HG02798 (cell line): ENCODE data around the gene EPHB1.

Experiments
- ATAC-seq: cut with Tn5 transposase; IDR thresholded peaks from one replicate; pipeline ENCODE4 v1.9.1; 2021; ENCODE audit warnings: mild to moderate bottlenecking; ENCODE audit not compliant: unreplicated experiment, poor library complexity

EPHB1 gene

GRCh38 chr3:135068011-135068410 lies 273.0 kb downstream of the EPHB1 start:
- ATAC-seq, result no peak

GRCh38 chr3:135069406-135069805 lies 274.3 kb downstream of the EPHB1 start:
- no peak for ATAC-seq

GRCh38 chr3:135071483-135071882 lies 276.4 kb downstream of the EPHB1 start:
- ATAC-seq, result no peak

- no peak for ATAC-seq
Observed at GRCh38 chr3:135072431-135072830, 277.4 kb downstream of the EPHB1 start.

GRCh38 chr3:135075157-135075556 lies 280.1 kb downstream of the EPHB1 start:
- ATAC-seq, result no peak

GRCh38 chr3:135076341-135076740 lies 281.3 kb downstream of the EPHB1 start:
- ATAC-seq, result no peak

- ATAC-seq, result no peak
Observed at GRCh38 chr3:135077186-135077585, 282.1 kb downstream of the EPHB1 start.

- no peak for ATAC-seq
Observed at GRCh38 chr3:135078283-135078682, 283.2 kb downstream of the EPHB1 start.

- no peak for ATAC-seq
Observed at GRCh38 chr3:135079095-135079494, 284.0 kb downstream of the EPHB1 start.

- ATAC-seq, result no peak
Observed at GRCh38 chr3:135081451-135081850, 286.4 kb downstream of the EPHB1 start.

- no peak for ATAC-seq
Observed at GRCh38 chr3:135081856-135082434, 286.9 kb downstream of the EPHB1 start.

- ATAC-seq, result no peak
Observed at GRCh38 chr3:135082706-135083105, 287.6 kb downstream of the EPHB1 start.

- no peak for ATAC-seq
Observed at GRCh38 chr3:135083179-135083578, 288.1 kb downstream of the EPHB1 start.

- no peak for ATAC-seq
Observed at GRCh38 chr3:135083756-135084155, 288.7 kb downstream of the EPHB1 start.

GRCh38 chr3:135084405-135084804 lies 289.3 kb downstream of the EPHB1 start:
- ATAC-seq, result no peak

- ATAC-seq, result no peak
Observed at GRCh38 chr3:135084976-135085375, 289.9 kb downstream of the EPHB1 start.

- no peak for ATAC-seq
Observed at GRCh38 chr3:135085652-135086436, 290.8 kb downstream of the EPHB1 start.

GRCh38 chr3:135087782-135088181 lies 292.7 kb downstream of the EPHB1 start:
- no peak for ATAC-seq

- no peak for ATAC-seq
Observed at GRCh38 chr3:135089451-135089850, 294.4 kb downstream of the EPHB1 start.

- ATAC-seq, result no peak
Observed at GRCh38 chr3:135090020-135090717, 295.1 kb downstream of the EPHB1 start.

GRCh38 chr3:135091946-135092345 lies 296.9 kb downstream of the EPHB1 start:
- ATAC-seq, result no peak
